ENCODE measurements around the gene SUSD1. TPM values are rescaled to one million over a fixed set of nuclear protein-coding genes. Genes with fewer than 3 reads are reported as not detected.

SUSD1 gene
- total and polyA plus RNA-seq, 2 of the 13 experiments (the other 11 are each of a cell fraction or from before 2014, with no cell fraction given), result 25.9 to 32.3 TPM

DNA sequence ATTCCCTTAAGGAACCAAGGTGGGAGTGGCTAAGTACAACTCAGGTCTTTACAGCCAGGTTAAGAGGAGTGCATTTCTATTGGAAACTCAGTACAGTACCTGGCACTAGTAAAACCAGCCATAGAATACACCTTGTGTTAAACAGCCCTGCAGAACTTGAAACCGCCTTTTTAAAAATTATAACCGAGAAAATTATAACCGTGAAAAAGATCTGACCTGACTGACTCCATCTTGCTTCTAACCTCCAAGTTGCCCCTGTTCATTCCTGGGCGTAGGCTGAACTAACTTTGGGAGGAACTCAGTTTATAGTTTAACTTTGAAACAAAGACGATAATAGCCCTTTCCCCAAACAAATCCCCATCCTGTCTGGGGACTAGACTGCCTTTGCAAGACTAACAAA lies 132.3 kb downstream of the SUSD1 start:
- intact Hi-C loops (cut with micrococcal nuclease; ENCODE audit: unreplicated experiment), result no loop called here
- DNase-seq (ENCODE audit: low spot score), result no peak

DNA sequence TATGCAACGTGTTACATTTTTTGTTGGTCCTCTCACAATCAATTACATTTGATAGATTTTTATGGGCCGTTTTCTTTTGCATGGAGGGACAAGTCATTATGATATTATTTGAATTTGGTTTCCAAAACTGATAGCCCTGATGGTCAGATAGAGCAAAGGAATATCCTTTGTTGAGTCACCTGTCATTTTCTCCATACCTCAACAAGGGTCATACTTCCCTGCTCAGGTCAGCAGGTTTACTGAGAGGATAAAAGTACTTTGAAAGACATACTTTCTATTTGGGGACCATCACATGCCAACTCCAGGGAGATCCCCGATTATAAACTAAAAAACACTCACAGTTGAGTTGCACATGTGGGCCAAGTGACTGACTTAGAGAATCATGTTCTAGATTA lies 132.9 kb downstream of the SUSD1 start:
- POLR2A ChIA-PET, result no interaction called here
- no peaks in the 10 kb centered on the region for H3K4me1 ChIP-seq (ENCODE audit: insufficient read depth, low read length)
- H3K9ac ChIP-seq (ENCODE audit: insufficient read depth, low read depth, low read length), result no peak overlapping the region
- TF ChIP-seq, protein P1, sequence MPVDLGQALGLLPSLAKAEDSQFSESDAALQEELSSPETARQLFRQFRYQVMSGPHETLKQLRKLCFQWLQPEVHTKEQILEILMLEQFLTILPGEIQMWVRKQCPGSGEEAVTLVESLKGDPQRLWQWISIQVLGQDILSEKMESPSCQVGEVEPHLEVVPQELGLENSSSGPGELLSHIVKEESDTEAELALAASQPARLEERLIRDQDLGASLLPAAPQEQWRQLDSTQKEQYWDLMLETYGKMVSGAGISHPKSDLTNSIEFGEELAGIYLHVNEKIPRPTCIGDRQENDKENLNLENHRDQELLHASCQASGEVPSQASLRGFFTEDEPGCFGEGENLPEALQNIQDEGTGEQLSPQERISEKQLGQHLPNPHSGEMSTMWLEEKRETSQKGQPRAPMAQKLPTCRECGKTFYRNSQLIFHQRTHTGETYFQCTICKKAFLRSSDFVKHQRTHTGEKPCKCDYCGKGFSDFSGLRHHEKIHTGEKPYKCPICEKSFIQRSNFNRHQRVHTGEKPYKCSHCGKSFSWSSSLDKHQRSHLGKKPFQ (CRISPR knock-in tag; IDR thresholded peaks at IDR 0.05; ENCODE audit: insufficient replicate concordance), result no peak
- TF ChIP-seq, protein P2, sequence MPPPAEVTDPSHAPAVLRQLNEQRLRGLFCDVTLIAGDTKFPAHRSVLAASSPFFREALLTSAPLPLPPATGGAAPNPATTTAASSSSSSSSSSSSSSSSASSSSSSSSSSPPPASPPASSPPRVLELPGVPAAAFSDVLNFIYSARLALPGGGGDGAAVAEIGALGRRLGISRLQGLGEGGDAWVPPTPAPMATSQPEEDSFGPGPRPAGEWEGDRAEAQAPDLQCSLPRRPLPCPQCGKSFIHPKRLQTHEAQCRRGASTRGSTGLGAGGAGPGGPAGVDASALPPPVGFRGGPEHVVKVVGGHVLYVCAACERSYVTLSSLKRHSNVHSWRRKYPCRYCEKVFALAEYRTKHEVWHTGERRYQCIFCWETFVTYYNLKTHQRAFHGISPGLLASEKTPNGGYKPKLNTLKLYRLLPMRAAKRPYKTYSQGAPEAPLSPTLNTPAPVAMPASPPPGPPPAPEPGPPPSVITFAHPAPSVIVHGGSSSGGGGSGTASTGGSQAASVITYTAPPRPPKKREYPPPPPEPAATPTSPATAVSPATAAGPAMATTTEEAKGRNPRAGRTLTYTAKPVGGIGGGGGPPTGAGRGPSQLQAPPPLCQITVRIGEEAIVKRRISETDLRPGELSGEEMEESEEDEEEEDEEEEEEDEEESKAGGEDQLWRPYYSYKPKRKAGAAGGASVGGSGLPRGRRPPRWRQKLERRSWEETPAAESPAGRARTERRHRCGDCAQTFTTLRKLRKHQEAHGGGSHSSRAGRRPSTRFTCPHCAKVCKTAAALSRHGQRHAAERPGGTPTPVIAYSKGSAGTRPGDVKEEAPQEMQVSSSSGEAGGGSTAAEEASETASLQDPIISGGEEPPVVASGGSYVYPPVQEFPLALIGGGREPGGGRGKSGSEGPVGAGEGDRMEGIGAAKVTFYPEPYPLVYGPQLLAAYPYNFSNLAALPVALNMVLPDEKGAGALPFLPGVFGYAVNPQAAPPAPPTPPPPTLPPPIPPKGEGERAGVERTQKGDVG (CRISPR knock-in tag; IDR thresholded peaks at IDR 0.05; ENCODE audit: borderline replicate concordance), result no peak
- no peak for TF ChIP-seq ZNF780A (CRISPR knock-in tag; IDR thresholded peaks at IDR 0.05)
- TF ChIP-seq, protein P3, sequence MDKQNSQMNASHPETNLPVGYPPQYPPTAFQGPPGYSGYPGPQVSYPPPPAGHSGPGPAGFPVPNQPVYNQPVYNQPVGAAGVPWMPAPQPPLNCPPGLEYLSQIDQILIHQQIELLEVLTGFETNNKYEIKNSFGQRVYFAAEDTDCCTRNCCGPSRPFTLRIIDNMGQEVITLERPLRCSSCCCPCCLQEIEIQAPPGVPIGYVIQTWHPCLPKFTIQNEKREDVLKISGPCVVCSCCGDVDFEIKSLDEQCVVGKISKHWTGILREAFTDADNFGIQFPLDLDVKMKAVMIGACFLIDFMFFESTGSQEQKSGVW (CRISPR knock-in tag; IDR thresholded peaks at IDR 0.05; ENCODE audit: borderline replicate concordance), result no peak

More for the DNA sequence above, 132.3 kb downstream of the SUSD1 start:
- H3K79me2 ChIP-seq (ENCODE audit: insufficient read depth, low read length), result no peaks in the 10 kb centered on the region
- H4K20me1 ChIP-seq (ENCODE audit: insufficient read depth, low read length), result no peaks in the 10 kb centered on the region
- no peak overlapping the region for H3K4me3 ChIP-seq (replicated peaks in 1 of 3; ENCODE audit: insufficient read depth in 1 of 3, low read depth in 2 of 3, low read length in 3 of 3)
- 87% methylated on average over 5 of the region's 5 CpGs for WGBS (ENCODE audit: low lambda C conversion rate)
- TF ChIP-seq, protein P4, sequence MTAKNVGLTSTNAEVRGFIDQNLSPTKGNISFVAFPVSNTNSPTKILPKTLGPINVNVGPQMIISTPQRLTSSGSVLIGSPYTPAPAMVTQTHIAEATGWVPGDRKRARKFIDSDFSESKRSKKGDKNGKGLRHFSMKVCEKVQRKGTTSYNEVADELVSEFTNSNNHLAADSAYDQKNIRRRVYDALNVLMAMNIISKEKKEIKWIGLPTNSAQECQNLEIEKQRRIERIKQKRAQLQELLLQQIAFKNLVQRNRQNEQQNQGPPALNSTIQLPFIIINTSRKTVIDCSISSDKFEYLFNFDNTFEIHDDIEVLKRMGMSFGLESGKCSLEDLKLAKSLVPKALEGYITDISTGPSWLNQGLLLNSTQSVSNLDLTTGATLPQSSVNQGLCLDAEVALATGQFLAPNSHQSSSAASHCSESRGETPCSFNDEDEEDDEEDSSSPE (CRISPR knock-in tag; IDR thresholded peaks at IDR 0.05), result no peak
- TF ChIP-seq ZFP41 (CRISPR knock-in tag; IDR thresholded peaks at IDR 0.05; ENCODE audit: borderline replicate concordance) (no peak), THAP11 (CRISPR knock-in tag; IDR thresholded peaks at IDR 0.05) (no peak), HOXA7 (CRISPR knock-in tag; IDR thresholded peaks at IDR 0.05) (no peak), PHF20 (CRISPR knock-in tag; IDR thresholded peaks at IDR 0.05) (no peak)
- TF ChIP-seq, protein P5, sequence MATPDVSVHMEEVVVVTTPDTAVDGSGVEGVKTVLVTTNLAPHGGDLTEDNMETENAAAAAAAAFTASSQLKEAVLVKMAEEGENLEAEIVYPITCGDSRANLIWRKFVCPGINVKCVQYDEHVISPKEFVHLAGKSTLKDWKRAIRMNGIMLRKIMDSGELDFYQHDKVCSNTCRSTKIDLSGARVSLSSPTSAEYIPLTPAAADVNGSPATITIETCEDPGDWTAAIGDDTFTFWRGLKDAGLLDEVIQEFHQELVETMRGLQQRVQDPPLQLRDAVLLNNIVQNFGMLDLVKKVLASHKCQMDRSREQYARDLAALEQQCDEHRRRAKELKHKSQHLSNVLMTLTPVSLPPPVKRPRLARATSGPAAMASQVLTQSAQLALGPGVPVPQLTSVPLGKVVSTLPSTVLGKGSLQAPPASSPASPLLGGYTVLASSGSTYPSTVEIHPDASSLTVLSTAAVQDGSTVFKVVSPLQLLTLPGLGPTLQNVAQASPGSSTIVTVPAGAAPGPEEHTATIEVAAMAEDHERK (CRISPR knock-in tag; IDR thresholded peaks at IDR 0.05; ENCODE audit: low read depth), result no peak
- H3K27me3 ChIP-seq (ENCODE audit: control insufficient read depth in 1 of 2, insufficient read depth in 2 of 2, low read length in 2 of 2), result no peaks in the 10 kb centered on the region
- no peaks in the 10 kb centered on the region for H3K4me1 ChIP-seq (ENCODE audit: insufficient read depth, low read length)
- ChIA-PET POLR2A (no interaction called here), CTCF (ENCODE audit: low intra/inter-chr PET ratio, low total read pairs) (no interaction called here)
- no peak overlapping the region for H3K9ac ChIP-seq (ENCODE audit: insufficient read depth, low read depth, low read length)
- no TSS peak for BruUV-seq (replicated peaks)
- peaks cover 3 to 21% of the 10 kb centered on the region in 2 experiments; a peak in 4 of 5 replicates for H3K36me3 ChIP-seq (replicated peaks in 1 of 2; ENCODE audit: control insufficient read depth in 1 of 2, insufficient read depth in 2 of 2, low read length in 2 of 2)
- ATAC-seq (no peak), FAIRE-seq (no peak)
- no peak overlapping the region for H3K27ac ChIP-seq (ENCODE audit: extremely low read length, insufficient read depth, low read length)
- no peak overlapping the region for H2AFZ ChIP-seq (ENCODE audit: low read length)
- H3K9me3 ChIP-seq (ENCODE audit: low read length), result no peaks in the 10 kb centered on the region
- no peak overlapping the region for H3K4me2 ChIP-seq (ENCODE audit: low read depth, low read length)
- in situ Hi-C loops (cut with HindIII; ENCODE audit: extremely low pct_ligation_motif_present, low pct_unique_long_range_greater_than_20kb), result no loop called here

More for the DNA sequence above, 132.9 kb downstream of the SUSD1 start:
- Histone ChIP-seq H3K27ac (ENCODE audit: extremely low read length, insufficient read depth, low read length) (no peak overlapping the region), H4K20me1 (ENCODE audit: insufficient read depth, low read length) (no peaks in the 10 kb centered on the region), H2AFZ (ENCODE audit: low read length) (no peak overlapping the region), H3K4me3 (replicated peaks in 1 of 3; ENCODE audit: insufficient read depth in 1 of 3, low read depth in 2 of 3, low read length in 3 of 3) (no peak overlapping the region), H3K27me3 (ENCODE audit: control insufficient read depth in 1 of 2, insufficient read depth in 2 of 2, low read length in 2 of 2) (no peaks in the 10 kb centered on the region), H3K4me2 (ENCODE audit: low read depth, low read length) (no peak overlapping the region), H3K36me3 (replicated peaks in 1 of 2; ENCODE audit: control insufficient read depth in 1 of 2, insufficient read depth in 2 of 2, low read length in 2 of 2) (peaks cover 4 to 25% of the 10 kb centered on the region in 2 experiments; a peak in 4 of 5 replicates), H3K79me2 (ENCODE audit: insufficient read depth, low read length) (no peaks in the 10 kb centered on the region), H3K9me3 (ENCODE audit: low read length) (no peaks in the 10 kb centered on the region)
- BruUV-seq (replicated peaks), result no TSS peak
- CTCF ChIA-PET (ENCODE audit: low intra/inter-chr PET ratio, low total read pairs), result no interaction called here
- WGBS (ENCODE audit: low lambda C conversion rate), result 94% methylated on average over 3 of the region's 3 CpGs
- ATAC-seq (no peak), FAIRE-seq (no peak), DNase-seq (ENCODE audit: low spot score) (no peak)
- intact Hi-C loops (cut with micrococcal nuclease; ENCODE audit: unreplicated experiment), result no loop called here
- in situ Hi-C loops (cut with HindIII; ENCODE audit: extremely low pct_ligation_motif_present, low pct_unique_long_range_greater_than_20kb), result no loop called here

Data from HepG2 (cell line).